NT2/D1 (cell line): ENCODE results near the gene NOTCH3.

Experiments used
- DNase-seq: peaks from one replicate; pipeline ENCODE4 v3.0.0-alpha.2; 2011; ENCODE audit warnings: low read depth, low spot score
- H3K27me3 ChIP-seq: 2 replicates; pipeline ENCODE4 v1.6.0; 2011; ENCODE audit warnings: mild to moderate bottlenecking; ENCODE audit not compliant: insufficient read length, insufficient read depth
- H3K36me3 ChIP-seq: 2 replicates; pipeline ENCODE4 v1.6.1; 2011; ENCODE audit warnings: mild to moderate bottlenecking, low read length, mixed read lengths; ENCODE audit not compliant: insufficient read depth, insufficient read length
- H3K4me1 ChIP-seq: 2 replicates; pipeline ENCODE4 v1.5.1; 2011; ENCODE audit not compliant: insufficient read depth, insufficient read length
- H3K4me3 ChIP-seq: 2 replicates; pipeline ENCODE4 v1.5.1; 2011; ENCODE audit warnings: low read depth; ENCODE audit not compliant: insufficient read length
- H3K9ac ChIP-seq: 2 replicates; pipeline ENCODE4 v1.6.0; 2011; ENCODE audit warnings: low read depth; ENCODE audit not compliant: insufficient read length
- H3K9me3 ChIP-seq: 2 replicates; pipeline ENCODE4 v1.5.1; 2011; ENCODE audit warnings: mild to moderate bottlenecking, low read length; ENCODE audit not compliant: insufficient read depth
- SUZ12 ChIP-seq: IDR thresholded peaks from 2 replicates; pipeline ENCODE4 v1.6.1; 2011; ENCODE audit not compliant: insufficient read length, insufficient read depth; ENCODE audit errors: extremely low read depth
- YY1 ChIP-seq: IDR thresholded peaks from 2 replicates; pipeline ENCODE4 v1.6.1; 2011; ENCODE audit not compliant: insufficient read length, insufficient read depth
- ZNF274 ChIP-seq: IDR thresholded peaks from 2 replicates; pipeline ENCODE4 v1.6.1; 2011; ENCODE audit warnings: mild to moderate bottlenecking, low read depth, low read length

The NOTCH3 gene

GRCh38 chr19:15123031-15123890, 77.5 kb downstream of the NOTCH3 start:
- Histone ChIP-seq H3K4me1 (peaks cover 4% of the 10 kb centered on the region), H3K27me3 (no peaks in the 10 kb centered on the region), H3K4me3 (no peak overlapping the region), H3K36me3 (peaks cover 52% of the 10 kb centered on the region), H3K9me3 (peaks cover 7% of the 10 kb centered on the region; the same call in 1 of the 2 replicates), H3K9ac (peak overlapping the region; percentile 3)
- TF ChIP-seq YY1, result no peak
- no peak for TF ChIP-seq ZNF274
- no peak for DNase-seq

GRCh38 chr19:15122331-15123030, 78.3 kb downstream of the NOTCH3 start:
- Histone ChIP-seq H3K4me1 (peaks cover 4% of the 10 kb centered on the region), H3K27me3 (no peaks in the 10 kb centered on the region), H3K4me3 (no peak overlapping the region), H3K36me3 (peaks cover 60% of the 10 kb centered on the region), H3K9ac (no peak overlapping the region), H3K9me3 (peaks cover 7% of the 10 kb centered on the region; the same call in 1 of the 2 replicates)
- DNase-seq, result no peak
- TF ChIP-seq SUZ12 (no peak), ZNF274 (no peak), YY1 (no peak)

- TF ChIP-seq SUZ12, result no peak
- TF ChIP-seq ZNF274, result no peak
- no peak for TF ChIP-seq YY1
These were observed 80.4 kb downstream of the NOTCH3 start for GRCh38 chr19:15120135-15121026.

GRCh38 chr19:15118789-15119494, 81.9 kb downstream of the NOTCH3 start:
- Histone ChIP-seq H3K9me3 (peaks cover 7% of the 10 kb centered on the region; the same call in 1 of the 2 replicates), H3K4me1 (peaks cover 3% of the 10 kb centered on the region), H3K27me3 (no peaks in the 10 kb centered on the region), H3K4me3 (no peak overlapping the region), H3K36me3 (peaks cover 91% of the 10 kb centered on the region), H3K9ac (no peak overlapping the region)
- DNase-seq, result no peak
- no peak for TF ChIP-seq SUZ12
- TF ChIP-seq YY1, result no peak
- TF ChIP-seq ZNF274, result no peak

More at GRCh38 chr19:15120135-15121026, 80.4 kb downstream of the NOTCH3 start:
- H3K4me1 ChIP-seq, result peaks cover 4% of the 10 kb centered on the region
- no peak overlapping the region for H3K9ac ChIP-seq
- H3K9me3 ChIP-seq, result peaks cover 7% of the 10 kb centered on the region; the same call in 1 of the 2 replicates
- H3K27me3 ChIP-seq, result no peaks in the 10 kb centered on the region
- peaks cover 81% of the 10 kb centered on the region for H3K36me3 ChIP-seq
- no peak for DNase-seq
- no peak overlapping the region for H3K4me3 ChIP-seq

- Histone ChIP-seq H3K36me3 (peaks cover 93% of the 10 kb centered on the region), H3K4me3 (no peak overlapping the region), H3K9ac (no peak overlapping the region), H3K4me1 (no peaks in the 10 kb centered on the region), H3K27me3 (no peaks in the 10 kb centered on the region), H3K9me3 (peaks cover 7% of the 10 kb centered on the region; the same call in 1 of the 2 replicates)
- DNase-seq, result no peak
- no peak for TF ChIP-seq YY1
- no peak for TF ChIP-seq SUZ12
- TF ChIP-seq ZNF274, result no peak
These were observed 82.5 kb downstream of the NOTCH3 start for GRCh38 chr19:15118248-15118647.

- peaks cover 7% of the 10 kb centered on the region; the same call in 1 of the 2 replicates for H3K9me3 ChIP-seq
- no peak overlapping the region for H3K9ac ChIP-seq
- no peak for DNase-seq
- no peaks in the 10 kb centered on the region for H3K4me1 ChIP-seq
- H3K27me3 ChIP-seq, result no peaks in the 10 kb centered on the region
- H3K4me3 ChIP-seq, result no peak overlapping the region
- TF ChIP-seq YY1, result no peak
- no peak for TF ChIP-seq ZNF274
- no peak for TF ChIP-seq SUZ12
- H3K36me3 ChIP-seq, result peaks cover 94% of the 10 kb centered on the region
These were observed 83.9 kb downstream of the NOTCH3 start for GRCh38 chr19:15116856-15117255.
